Transverse colon (tissue), 4 donors: ENCODE results near the gene ABCC9. TPM values are rescaled to one million over a fixed set of nuclear protein-coding genes. Genes with fewer than 3 reads are reported as not detected.

Experiments used
- DNase-seq: peaks from one replicate; pipeline ENCODE4 v3.0.0-alpha.2; 2019
- H3K27ac ChIP-seq, 4 donors: fragments of 200-600 bp; sonication (generic); 2 replicates each; pipeline ENCODE4 v1.5.1; 2016 to 2018; ENCODE audit warnings: inconsistent platforms in 4 of 4
- H3K27me3 ChIP-seq: fragments of 200-600 bp; sonication (generic); 2 replicates; pipeline ENCODE4 v1.5.1; 2017; ENCODE audit warnings: inconsistent platforms
- H3K36me3 ChIP-seq, 4 donors: fragments of 200-600 bp; sonication (generic); 2 replicates each; pipeline ENCODE4 v1.5.1; 2017 to 2019; ENCODE audit warnings: inconsistent platforms in 4 of 4
- H3K4me1 ChIP-seq, 4 donors: fragments of 200-600 bp; sonication (generic); 2 replicates each; pipeline ENCODE4 v1.5.1; 2017 to 2020; ENCODE audit warnings: inconsistent platforms in 4 of 4
- H3K4me3 ChIP-seq, 4 donors: fragments of 200-600 bp; sonication (generic); 1 replicate in 1 of 4; 2 replicates in 3 of 4; pipeline versions ENCODE4 v1.5.1 to v1.6.1; 2017 to 2019; ENCODE audit warnings: inconsistent platforms in 4 of 4
- H3K9me3 ChIP-seq, 2 donors: fragments of 200-600 bp; sonication (generic); 2 replicates each; pipeline ENCODE4 v1.5.1; 2017 to 2019; ENCODE audit warnings: inconsistent platforms in 2 of 2
- EP300 ChIP-seq: sonication (generic); formaldehyde crosslinking; IDR thresholded peaks from one replicate; pipeline ENCODE4 v1.6.1; 2017; ENCODE audit warnings: antibody characterized with exemption, low read depth
- POLR2A ChIP-seq: fragments of 450-650 bp; IDR thresholded peaks from one replicate; pipeline ENCODE4 v1.6.1; 2016; ENCODE audit warnings: antibody characterized with exemption, mild to moderate bottlenecking, moderate library complexity
- POLR2AphosphoS5 ChIP-seq, 3 donors: sonication (generic); formaldehyde crosslinking; IDR thresholded peaks; one replicate each; pipeline ENCODE4 v1.6.1; 2016; ENCODE audit warnings: antibody characterized with exemption in 3 of 3
- WGBS, 2 donors: methylation state at CpG; one replicate each; pipeline ENCODE4 v1.1.5; 2018; ENCODE audit warnings: low coverage in 1 of 2; 5-methylcytosine and 5-hydroxymethylcytosine counted together
- in situ Hi-C, 4 donors: fragments of 200-750 bp; cut with MboI; loops; one replicate each; pipeline versions ENCODE4 v1.15.0 to v1.15.1; 2017; ENCODE audit warnings: low sequenced_read_pairs in 3 of 4, low pct_ligation_motif_present in 1 of 4, low pct_unique_long_range_greater_than_20kb in 1 of 4
- intact Hi-C: fragments of 100-400 bp; cut with DNase I; formaldehyde crosslinking; loops from one replicate; pipeline ENCODE4 v1.15.1; 2023; ENCODE audit warnings: low total_unique reads
- total RNA-seq, 4 donors: library from RNA; depleted of rRNA; stranded (reverse); fragments of >200 nt; gene quantifications; one replicate each; pipeline ENCODE4 v1.1.0, GENCODE V29; 2016
- TF ChIP-seq, protein P1 (sequence below), 5 experiments: fragments of 200-600 bp in 3 of 5; fragments of 450-650 bp in 2 of 5; sonication (generic) in 3 of 5; IDR thresholded peaks; 1 replicate in 2 of 5; 2 replicates in 3 of 5; pipeline ENCODE4 v1.5.1; 2016 to 2017; ENCODE audit warnings: antibody characterized with exemption in 5 of 5, inconsistent platforms in 3 of 5, mild to moderate bottlenecking in 2 of 5, moderate library complexity in 1 of 5

Gene ABCC9
- total RNA-seq, 4 donors from 2014 or later: 5.2 to 10.2 (median 8.0) TPM

DNA sequence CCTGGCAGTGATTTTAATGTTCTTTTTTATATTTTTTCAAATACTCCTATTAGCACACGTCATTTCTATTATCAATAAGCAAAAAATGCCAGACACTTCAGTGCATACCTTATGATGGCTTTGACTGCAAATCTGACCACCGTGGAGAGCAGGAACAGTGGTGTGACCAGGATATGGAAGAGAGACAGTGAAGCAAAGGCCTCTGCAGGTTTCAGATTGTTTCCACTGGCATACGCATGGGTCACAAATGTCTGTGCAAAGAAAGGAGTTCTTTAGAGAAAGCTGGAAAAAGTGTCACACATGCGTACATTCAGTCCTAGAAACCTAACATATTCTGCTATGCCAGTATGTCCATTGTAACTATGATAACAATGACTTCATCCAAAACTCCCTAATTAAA is 47.3 kb downstream of the ABCC9 start:
- Histone ChIP-seq H3K4me3 (no peak overlapping the region), H3K27ac (peak overlapping the region in 2 of 4 donors; percentile 14 to 40), H3K27me3 (no peaks in the 10 kb centered on the region), H3K4me1 (peaks cover 0 to 8% (median 3%) of the 10 kb centered on the region in 4 donors), H3K9me3 (no peaks in the 10 kb centered on the region), H3K36me3 (no peaks in the 10 kb centered on the region)
- TF ChIP-seq EP300: no peak
- intact Hi-C loops: loop anchor here (2.0 to 10.0 kb wide), 2 partner anchors 47 to 119 kb away; partner anchors contain the start of genes ABCC9 and KCNJ8
- 88% methylated on average over 1 to 4 of the region's 4 CpGs for WGBS, 2 donors
- in situ Hi-C loops: no loop called here
- no peak for DNase-seq

DNA sequence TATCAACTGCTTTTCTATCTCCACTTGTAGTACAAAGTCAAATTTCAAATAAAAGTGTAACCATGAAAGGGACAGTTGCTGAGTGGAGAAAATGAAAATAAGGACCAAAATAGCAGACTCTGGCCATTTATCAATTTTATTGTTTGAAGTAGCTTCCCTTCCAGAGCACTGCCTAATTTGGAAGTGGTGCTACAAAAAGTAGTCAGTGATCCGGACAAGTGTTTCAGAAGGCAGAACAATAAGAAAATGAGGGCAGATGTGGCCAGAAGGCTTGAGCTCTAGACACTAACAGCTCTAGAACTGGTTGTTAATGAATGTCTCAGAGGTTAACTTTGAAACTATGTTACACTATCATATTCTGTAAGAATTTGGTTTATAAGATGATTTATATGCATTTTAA is 48.9 kb downstream of the ABCC9 start:
- DNase-seq: no peak
- WGBS, 2 donors: 64 to 80% methylated on average over 1 of the region's 1 CpG
- no peak for TF ChIP-seq EP300
- TF ChIP-seq POLR2AphosphoS5 (IDR thresholded peaks at IDR 0.05): no peak
- no peak for TF ChIP-seq POLR2A
- TF ChIP-seq, protein P1, sequence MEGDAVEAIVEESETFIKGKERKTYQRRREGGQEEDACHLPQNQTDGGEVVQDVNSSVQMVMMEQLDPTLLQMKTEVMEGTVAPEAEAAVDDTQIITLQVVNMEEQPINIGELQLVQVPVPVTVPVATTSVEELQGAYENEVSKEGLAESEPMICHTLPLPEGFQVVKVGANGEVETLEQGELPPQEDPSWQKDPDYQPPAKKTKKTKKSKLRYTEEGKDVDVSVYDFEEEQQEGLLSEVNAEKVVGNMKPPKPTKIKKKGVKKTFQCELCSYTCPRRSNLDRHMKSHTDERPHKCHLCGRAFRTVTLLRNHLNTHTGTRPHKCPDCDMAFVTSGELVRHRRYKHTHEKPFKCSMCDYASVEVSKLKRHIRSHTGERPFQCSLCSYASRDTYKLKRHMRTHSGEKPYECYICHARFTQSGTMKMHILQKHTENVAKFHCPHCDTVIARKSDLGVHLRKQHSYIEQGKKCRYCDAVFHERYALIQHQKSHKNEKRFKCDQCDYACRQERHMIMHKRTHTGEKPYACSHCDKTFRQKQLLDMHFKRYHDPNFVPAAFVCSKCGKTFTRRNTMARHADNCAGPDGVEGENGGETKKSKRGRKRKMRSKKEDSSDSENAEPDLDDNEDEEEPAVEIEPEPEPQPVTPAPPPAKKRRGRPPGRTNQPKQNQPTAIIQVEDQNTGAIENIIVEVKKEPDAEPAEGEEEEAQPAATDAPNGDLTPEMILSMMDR (IDR thresholded peaks at IDR 0.05): no peak
- peaks cover 0 to 8% (median 3%) of the 10 kb centered on the region in 4 donors for H3K4me1 ChIP-seq
- in situ Hi-C loops: no loop called here
- H3K9me3 ChIP-seq: no peaks in the 10 kb centered on the region
- intact Hi-C loops: loop anchor here (10.0 kb wide), 1 partner anchor 118 kb away; the partner anchor contains the start of gene KCNJ8
- no peaks in the 10 kb centered on the region for H3K27me3 ChIP-seq
- no peak overlapping the region for H3K4me3 ChIP-seq
- no peaks in the 10 kb centered on the region for H3K36me3 ChIP-seq
- peak overlapping the region; percentile 25 to 83 (median 70) for H3K27ac ChIP-seq

DNA sequence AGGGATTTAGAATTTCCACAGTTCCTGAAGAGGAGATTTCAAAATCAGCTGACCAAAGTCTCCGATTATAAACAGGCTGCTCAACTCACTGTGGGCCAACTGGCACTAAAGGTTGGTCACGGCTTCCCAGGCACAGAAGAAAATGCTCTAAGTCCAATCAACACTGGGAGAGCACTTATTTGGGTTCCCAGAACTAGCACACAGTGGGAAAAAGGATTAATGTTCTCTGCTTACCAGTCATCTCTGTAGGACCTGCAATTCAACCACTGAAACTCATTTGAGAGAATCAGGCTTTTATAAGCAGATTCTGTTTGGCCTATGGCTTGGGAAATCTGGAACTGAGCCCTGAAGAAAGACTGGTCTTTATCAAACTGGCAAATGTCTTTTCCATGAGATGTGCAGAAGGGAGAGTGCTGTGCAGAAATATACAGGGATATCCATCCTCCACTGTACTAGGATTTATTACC is 49.4 kb downstream of the ABCC9 start:
- intact Hi-C loops (loop anchor here (10.0 kb wide), 1 partner anchor 117 kb away; the partner anchor contains the start of gene KCNJ8), in situ Hi-C loops (no loop called here)
- H3K4me1 ChIP-seq: peaks cover 0 to 8% (median 3%) of the 10 kb centered on the region in 4 donors
- H3K9me3 ChIP-seq: no peaks in the 10 kb centered on the region
- TF ChIP-seq, protein P1 (IDR thresholded peaks at IDR 0.05): no peak
- TF ChIP-seq POLR2AphosphoS5 (IDR thresholded peaks at IDR 0.05): peak; percentile 59 to 75 (median 72)
- H3K27ac ChIP-seq: peak overlapping the region; percentile 35 to 83 (median 70)
- WGBS, 2 donors: 58 to 60% methylated on average over 1 to 2 of the region's 2 CpGs
- no peaks in the 10 kb centered on the region for H3K27me3 ChIP-seq
- peak; percentile 38 for DNase-seq
- H3K4me3 ChIP-seq: no peak overlapping the region
- H3K36me3 ChIP-seq: no peaks in the 10 kb centered on the region

DNA sequence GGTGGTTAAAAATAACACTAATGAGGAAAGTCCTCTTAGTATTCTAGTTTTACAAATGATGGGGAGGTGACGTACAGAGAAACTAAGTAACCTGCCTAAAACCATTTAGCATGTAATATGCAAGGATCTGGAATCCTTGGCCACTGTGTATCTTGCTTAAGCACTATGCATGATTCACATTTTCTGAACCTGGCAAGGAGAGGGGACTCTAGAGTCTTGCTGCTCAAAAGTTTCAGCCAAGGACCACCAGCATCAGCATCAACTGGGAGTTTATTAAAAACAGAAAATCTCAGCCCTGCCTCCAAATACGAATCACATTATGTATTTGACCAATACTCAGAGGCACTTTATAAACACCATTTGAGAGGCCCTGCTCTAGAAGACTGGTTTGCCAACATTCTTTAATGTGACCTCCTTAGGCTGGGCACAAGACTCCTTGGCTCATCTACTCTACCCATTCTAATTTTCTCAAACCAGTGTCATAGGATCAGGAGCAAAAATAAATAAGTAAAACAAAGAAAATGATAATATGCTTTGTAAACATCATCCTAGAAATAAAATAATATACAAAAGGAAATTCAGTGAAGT is 52.9 kb downstream of the ABCC9 start:
- no peak for TF ChIP-seq POLR2A
- no peak for TF ChIP-seq EP300
- TF ChIP-seq, protein P1 (IDR thresholded peaks at IDR 0.05): no peak
- no peak for TF ChIP-seq POLR2AphosphoS5 (IDR thresholded peaks at IDR 0.05)
- 77% methylated on average over 2 of the region's 2 CpGs; no CpG with 5 or more reads in 1 of the 2 donors for WGBS, 2 donors
- Histone ChIP-seq H3K4me1 (peaks cover 0 to 6% (median 1%) of the 10 kb centered on the region in 4 donors), H3K27ac (no peak overlapping the region), H3K36me3 (no peaks in the 10 kb centered on the region), H3K4me3 (no peak overlapping the region), H3K9me3 (no peaks in the 10 kb centered on the region), H3K27me3 (no peaks in the 10 kb centered on the region)
- intact Hi-C loops: no loop called here
- in situ Hi-C loops: no loop called here
- DNase-seq: no peak
